ENCODE data around the gene DNM3.
A peak's percentile ranks its signal among the peaks of the same experiment; 100 is the strongest.

DNM3 gene

DNA sequence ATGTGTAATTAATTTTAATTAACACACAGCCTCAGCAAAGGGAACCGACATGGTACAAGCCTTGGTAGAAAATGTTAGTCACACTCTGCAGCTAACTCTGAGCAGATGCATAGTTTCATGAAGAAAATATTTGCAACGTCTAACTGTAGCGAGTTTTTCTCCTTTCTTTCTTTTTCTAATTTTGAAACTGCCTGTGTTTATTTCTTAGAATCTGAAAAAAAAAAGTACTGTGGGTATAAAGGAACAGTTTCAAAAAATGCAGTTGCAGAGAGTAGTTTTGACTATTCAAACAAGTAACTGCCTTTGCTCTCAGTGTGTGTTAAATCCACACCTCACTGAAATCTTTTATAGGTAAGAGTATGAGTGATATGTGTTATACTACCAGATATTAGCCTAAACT is 429.3 kb downstream of the DNM3 start:
- peak; percentile 62 for DNase-seq (ENCODE audit: low read depth)
- H3K4me3 ChIP-seq (ENCODE audit: low read length) = peak overlapping the region; percentile 20
- TF ChIP-seq, protein P1, sequence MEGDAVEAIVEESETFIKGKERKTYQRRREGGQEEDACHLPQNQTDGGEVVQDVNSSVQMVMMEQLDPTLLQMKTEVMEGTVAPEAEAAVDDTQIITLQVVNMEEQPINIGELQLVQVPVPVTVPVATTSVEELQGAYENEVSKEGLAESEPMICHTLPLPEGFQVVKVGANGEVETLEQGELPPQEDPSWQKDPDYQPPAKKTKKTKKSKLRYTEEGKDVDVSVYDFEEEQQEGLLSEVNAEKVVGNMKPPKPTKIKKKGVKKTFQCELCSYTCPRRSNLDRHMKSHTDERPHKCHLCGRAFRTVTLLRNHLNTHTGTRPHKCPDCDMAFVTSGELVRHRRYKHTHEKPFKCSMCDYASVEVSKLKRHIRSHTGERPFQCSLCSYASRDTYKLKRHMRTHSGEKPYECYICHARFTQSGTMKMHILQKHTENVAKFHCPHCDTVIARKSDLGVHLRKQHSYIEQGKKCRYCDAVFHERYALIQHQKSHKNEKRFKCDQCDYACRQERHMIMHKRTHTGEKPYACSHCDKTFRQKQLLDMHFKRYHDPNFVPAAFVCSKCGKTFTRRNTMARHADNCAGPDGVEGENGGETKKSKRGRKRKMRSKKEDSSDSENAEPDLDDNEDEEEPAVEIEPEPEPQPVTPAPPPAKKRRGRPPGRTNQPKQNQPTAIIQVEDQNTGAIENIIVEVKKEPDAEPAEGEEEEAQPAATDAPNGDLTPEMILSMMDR (conservative IDR thresholded peaks at IDR 0.05; ENCODE audit: low read length) = no peak

DNA sequence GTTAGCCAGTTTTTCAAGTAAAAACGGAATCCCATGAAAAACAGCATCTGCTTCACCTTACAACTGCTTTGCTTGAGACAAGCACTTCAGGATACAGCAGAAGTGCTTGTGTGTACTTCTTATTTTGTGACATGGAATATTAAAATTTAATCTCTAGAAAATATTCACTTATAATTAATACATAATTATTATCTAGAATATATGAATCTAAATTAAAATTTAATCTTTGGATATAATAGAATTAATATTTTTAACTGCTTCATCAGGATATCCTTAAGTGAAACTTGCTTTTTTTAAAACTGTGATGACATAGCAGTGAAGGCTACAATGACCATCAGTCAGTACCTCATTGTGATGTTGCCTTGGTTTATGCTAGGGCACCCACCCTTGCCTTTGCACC is 430.8 kb downstream of the DNM3 start:
- TF ChIP-seq, protein P1 (conservative IDR thresholded peaks at IDR 0.05; ENCODE audit: low read length) = no peak
- H3K4me3 ChIP-seq (ENCODE audit: low read length) = no peak overlapping the region

DNA sequence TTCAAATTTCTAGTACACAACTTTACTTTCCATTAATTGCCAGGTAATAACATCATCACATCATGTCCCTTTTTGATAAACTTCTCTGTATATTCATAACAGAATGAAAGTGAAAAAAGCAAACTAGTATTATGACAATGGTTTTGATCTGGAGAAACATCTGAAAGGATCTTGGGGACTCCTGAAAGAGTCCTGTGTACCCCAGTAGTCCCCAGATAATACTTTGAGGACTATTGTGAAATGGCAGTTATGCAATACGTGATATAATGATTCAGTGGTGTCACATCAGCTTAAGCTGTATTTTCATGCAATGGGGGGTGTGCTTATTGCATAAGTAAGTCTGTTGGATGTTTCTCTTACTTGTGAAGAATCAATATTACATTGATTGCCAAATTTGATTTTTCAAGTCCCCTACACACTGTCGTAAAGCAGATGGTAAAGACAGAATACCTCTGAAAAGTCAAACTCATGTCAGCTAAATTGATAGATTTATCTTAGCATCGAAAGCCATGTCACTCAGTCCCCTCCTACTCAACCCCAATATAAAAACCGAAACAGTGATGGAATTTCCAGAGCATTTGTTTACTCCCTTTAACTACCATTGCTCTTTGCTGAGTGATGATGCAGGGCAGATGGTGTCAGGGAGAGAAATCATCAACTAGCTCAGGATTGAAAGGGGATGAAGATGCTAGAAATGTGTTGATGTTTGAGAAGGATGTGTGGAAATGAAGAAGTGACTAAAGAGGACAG is 432.5 kb downstream of the DNM3 start:
- no peak overlapping the region for H3K4me3 ChIP-seq (ENCODE audit: low read length)
- TF ChIP-seq, protein P1 (conservative IDR thresholded peaks at IDR 0.05; ENCODE audit: low read length) = no peak
- DNase-seq (ENCODE audit: low read depth) = no peak

More for the DNA sequence above, 430.8 kb downstream of the DNM3 start:
- no peak for DNase-seq (ENCODE audit: low read depth)

DNA sequence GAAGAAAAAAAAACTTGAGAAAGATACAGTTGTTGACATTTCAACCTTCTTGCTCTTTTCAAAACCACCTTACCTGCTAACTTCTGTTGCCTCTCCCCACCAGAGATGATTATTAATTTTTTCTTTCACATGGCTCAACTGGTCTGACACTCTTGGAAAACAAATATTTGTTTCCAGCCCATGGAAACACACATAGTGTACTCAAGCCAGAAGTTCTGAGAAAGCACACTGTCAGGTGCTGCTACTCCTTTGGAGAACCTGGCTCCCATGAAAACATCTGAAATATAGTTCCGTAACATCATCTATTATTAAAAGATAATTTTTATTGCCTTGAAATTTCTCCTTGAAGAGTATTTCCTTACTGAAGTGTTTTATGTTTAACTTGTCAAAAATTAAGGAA is 434.2 kb downstream of the DNM3 start:
- H3K4me3 ChIP-seq (ENCODE audit: low read length) = no peak overlapping the region
- no peak for DNase-seq (ENCODE audit: low read depth)
- TF ChIP-seq, protein P1 (conservative IDR thresholded peaks at IDR 0.05; ENCODE audit: low read length) = no peak

DNA sequence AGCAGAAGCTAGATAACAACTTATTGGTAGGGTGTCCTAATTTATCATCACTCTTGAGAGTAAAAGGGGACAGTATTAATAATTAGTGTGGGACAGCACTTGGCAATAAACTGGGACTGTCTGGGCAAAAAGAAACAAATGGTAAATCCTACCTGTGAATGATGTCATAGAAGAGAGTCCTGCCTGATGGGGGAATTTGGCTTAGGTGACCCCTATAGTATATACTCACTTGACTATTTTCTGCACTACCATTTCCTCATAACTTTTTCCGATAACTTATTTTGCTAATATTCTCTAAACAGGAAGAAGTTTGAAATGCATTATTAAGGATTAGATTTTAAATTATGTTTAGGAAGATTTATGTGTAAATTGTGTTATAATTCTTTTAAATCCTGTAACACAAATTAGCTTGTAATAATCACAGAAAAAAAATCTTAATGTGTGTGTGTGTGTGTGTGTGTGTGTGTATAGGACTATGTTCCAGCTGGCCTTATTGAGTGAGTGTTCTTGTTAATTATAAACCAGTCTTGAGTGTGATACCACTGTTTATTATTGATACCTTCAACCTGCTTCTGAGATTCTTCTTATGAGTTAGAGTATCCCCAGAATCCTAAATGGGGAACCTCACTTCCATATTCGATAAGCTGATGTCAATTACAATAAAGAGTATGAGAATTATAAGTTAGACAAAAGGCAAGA is 435.0 kb downstream of the DNM3 start:
- no peak overlapping the region for H3K4me3 ChIP-seq (ENCODE audit: low read length)
- no peak for DNase-seq (ENCODE audit: low read depth)
- TF ChIP-seq, protein P1 (conservative IDR thresholded peaks at IDR 0.05; ENCODE audit: low read length) = no peak

DNA sequence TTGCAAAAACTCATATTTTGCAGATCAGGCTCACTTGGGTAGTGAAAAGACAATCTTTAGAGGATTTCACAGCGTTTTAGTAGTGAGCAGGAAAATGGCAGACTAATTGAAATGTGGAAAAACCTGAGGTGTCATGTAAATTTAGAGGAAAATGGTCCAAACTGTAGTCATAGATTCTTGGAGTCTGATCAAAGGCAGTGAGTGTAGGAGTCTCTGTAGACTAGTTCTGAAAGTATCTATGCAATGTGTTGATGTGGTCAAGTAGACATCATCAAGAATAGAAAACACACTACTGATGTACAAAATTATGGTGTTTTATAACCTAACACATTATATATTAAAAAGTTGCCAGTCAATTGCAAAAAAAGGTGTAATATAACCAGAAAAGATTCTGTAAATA is 436.0 kb downstream of the DNM3 start:
- DNase-seq (ENCODE audit: low read depth) = peak; percentile 85
- H3K4me3 ChIP-seq (ENCODE audit: low read length) = no peak overlapping the region
- TF ChIP-seq, protein P1 (conservative IDR thresholded peaks at IDR 0.05; ENCODE audit: low read length) = no peak

DNA sequence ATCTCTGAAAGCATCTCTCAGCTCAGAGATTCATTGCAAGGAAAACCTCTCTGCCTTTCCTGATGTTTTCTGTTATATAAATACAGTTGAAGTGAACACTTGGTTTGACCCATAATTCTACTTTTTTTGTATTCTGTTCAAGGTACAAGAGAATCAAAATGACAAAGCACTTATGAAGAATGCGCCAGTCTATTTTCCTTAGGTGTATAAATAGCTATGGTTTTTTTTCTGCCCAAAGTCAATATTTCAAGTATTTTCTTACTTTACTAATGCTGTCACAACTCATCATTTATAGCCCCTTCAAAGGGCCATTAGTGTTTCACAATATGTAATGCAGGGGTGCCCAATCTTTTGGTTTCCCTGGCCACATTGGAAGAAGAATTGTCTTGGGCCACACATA is 436.7 kb downstream of the DNM3 start:
- no peak overlapping the region for H3K4me3 ChIP-seq (ENCODE audit: low read length)
- TF ChIP-seq, protein P1 (conservative IDR thresholded peaks at IDR 0.05; ENCODE audit: low read length) = no peak
- DNase-seq (ENCODE audit: low read depth) = no peak

Measured in AG10803 (cell line).